ENCODE data around the gene TXNRD1. TPM values are rescaled to one million over a fixed set of nuclear protein-coding genes. Genes with fewer than 3 reads are reported as not detected.
A peak's percentile ranks its signal among the peaks of the same experiment; 100 is the strongest.
"Not testable (repeated sequence)": the region's sequence is repeated elsewhere in the genome, so short reads cannot be mapped to it uniquely, and the experiment has no call there.

The TXNRD1 gene
- total RNA-seq, 4 donors from 2014 or later: 129 to 230 (median 199) TPM

DNA sequence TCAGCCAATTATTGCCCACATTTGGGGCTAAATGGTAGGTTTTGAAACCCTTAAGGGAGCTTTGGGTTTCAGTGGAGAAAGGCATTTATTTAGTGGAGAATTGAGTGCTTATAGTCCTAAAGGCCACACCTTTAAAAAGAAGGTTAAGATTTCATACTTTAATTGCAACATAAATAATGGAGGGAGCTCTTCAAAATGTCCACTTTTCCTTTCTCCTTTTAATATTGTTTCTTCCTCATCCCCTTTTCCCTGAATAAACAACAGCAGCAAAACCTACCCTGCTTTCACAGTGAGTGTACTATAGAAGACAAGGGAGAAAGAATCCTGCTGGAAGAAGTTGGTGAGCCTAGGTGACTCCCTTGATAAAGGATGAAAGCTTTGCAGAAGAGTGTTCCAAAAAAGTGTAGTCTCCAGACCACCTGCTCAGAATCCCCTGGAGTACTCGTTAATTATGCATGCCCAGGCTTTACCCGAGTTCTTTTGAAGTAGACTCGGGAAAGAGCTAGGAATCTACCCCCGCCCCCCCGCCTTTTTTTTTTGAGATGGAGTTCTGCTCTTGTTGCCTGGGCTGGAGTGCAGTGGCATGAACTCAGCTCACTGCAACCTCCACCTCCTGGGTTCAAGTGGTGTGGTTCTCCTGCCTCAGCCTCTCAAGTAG lies 76.4 kb downstream of the TXNRD1 start:
- no peak overlapping the region for H3K27ac ChIP-seq
- H3K27me3 ChIP-seq: no peaks in the 10 kb centered on the region
- DNase-seq: no peak
- no peak overlapping the region for H3K4me3 ChIP-seq (replicated peaks in 1 of 3)
- 76 to 83% methylated on average over 5 of the region's 5 CpGs for WGBS, 2 donors
- TF ChIP-seq CTCF (IDR thresholded peaks at IDR 0.05) (no peak), POLR2A (IDR thresholded peaks at IDR 0.05) (no peak)
- H3K9me3 ChIP-seq: no peaks in the 10 kb centered on the region
- intact Hi-C loops (cut with DNase I): no loop called here
- H3K4me1 ChIP-seq: peaks cover 7 to 11% of the 10 kb centered on the region in 2 donors
- peaks cover 19 to 27% of the 10 kb centered on the region in 2 donors for H3K36me3 ChIP-seq

GRCh38 chr12:104292872-104293794 lies 77.6 kb downstream of the TXNRD1 start:
- DNase-seq: no peak
- H3K27me3 ChIP-seq: no peaks in the 10 kb centered on the region
- 98 to 99% methylated on average over 12 of the region's 12 CpGs for WGBS, 2 donors
- TF ChIP-seq POLR2A (IDR thresholded peaks at IDR 0.05): no peak
- TF ChIP-seq CTCF (IDR thresholded peaks at IDR 0.05): no peak
- H3K9me3 ChIP-seq: no peaks in the 10 kb centered on the region
- H3K4me1 ChIP-seq: peaks cover 11 to 12% of the 10 kb centered on the region in 2 donors
- H3K36me3 ChIP-seq: peaks cover 19 to 27% of the 10 kb centered on the region in 2 donors
- intact Hi-C loops (cut with DNase I): no loop called here
- no peak overlapping the region for H3K4me3 ChIP-seq (replicated peaks in 1 of 3)
- no peak overlapping the region for H3K27ac ChIP-seq

DNA sequence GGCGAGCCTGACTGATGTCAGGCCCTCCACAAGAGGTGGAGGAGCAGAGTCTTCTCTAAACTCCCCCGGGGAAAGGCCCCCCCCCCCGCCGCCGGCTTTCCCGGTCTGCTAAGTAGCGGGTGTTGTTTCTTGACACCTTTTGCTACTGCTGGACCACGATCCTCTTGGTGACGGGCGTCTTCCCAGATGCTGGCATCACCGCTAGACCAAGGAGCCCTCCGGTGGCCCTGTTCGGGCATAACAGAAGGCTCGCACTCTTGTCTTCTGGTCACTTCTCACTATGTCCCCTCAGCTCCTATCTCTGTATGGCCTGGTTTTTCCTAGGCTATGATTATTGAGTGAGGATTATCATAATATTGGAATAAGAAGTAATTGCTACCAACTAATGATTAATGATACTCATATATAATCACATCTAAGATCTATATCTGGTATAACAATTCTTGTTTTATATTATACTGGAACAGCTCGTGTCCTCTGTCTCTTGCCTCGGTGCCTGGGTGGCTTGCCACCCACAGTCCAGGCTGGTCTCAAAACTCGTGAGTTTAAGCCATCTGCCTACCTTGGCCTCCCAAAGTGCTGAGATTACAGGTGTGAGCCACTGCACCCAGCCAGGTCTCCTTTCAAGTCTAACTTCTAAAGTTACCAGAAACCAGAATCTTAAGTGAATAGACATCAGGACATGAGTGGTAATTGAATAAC lies 78.7 kb downstream of the TXNRD1 start:
- intact Hi-C loops (cut with DNase I); H3K27ac ChIP-seq; H3K9me3 ChIP-seq; H3K4me3 ChIP-seq (replicated peaks in 1 of 3); H3K27me3 ChIP-seq: not testable (repeated sequence)
- WGBS, 2 donors: 77 to 82% methylated on average over 16 to 17 of the region's 17 CpGs
- H3K4me1 ChIP-seq: peaks cover 10 to 11% of the 10 kb centered on the region in 2 donors
- TF ChIP-seq CTCF (IDR thresholded peaks at IDR 0.05): peak in 2 of 6 experiments; percentile 8 to 15
- peak; percentile 21 to 25 for DNase-seq
- H3K36me3 ChIP-seq: peaks cover 25 to 27% of the 10 kb centered on the region in 2 donors

DNA sequence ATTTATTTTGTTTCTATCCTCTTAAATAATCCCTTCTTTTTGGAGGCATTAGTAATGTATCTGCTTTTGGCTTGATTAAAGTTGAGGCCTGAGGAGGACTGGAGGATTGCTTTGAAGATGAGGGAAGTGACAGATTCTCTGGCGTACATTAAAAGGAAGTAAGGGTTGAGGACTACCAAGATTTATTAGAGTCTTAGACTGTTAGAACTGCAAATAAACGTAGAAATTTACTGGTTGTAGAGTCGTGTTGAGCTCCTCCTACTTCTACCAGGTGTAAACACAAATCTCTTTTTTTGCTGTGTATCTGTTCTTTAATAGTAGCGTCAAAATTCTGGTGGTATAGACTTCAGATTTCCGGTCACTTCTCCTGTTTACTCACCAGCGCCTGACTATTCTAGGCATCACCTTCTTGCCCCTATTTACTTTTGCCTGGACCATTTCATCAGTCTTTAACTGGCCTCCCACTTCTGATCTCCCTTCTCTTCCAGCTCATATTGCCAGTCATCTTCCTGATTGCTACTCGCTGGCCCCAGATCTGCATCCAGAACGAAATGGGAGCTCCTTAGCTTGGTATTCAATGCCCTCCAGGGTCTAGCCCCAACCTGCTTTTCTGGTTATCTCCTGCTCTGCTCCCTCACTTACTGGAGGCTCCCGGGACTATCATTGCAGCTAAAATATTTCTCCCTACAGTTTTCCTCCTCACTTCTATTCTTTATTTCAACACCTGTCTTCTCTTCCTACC lies 79.5 kb downstream of the TXNRD1 start:
- DNase-seq: no peak
- Histone ChIP-seq H3K9me3 (no peaks in the 10 kb centered on the region), H3K36me3 (peaks cover 27 to 28% of the 10 kb centered on the region in 2 donors), H3K27me3 (no peaks in the 10 kb centered on the region), H3K4me3 (replicated peaks in 1 of 3) (no peak overlapping the region), H3K27ac (no peak overlapping the region), H3K4me1 (peaks cover 3 to 4% of the 10 kb centered on the region in 2 donors)
- 90% methylated on average over 9 of the region's 9 CpGs for whole genome bisulfite sequencing, 2 donors
- TF ChIP-seq CTCF (IDR thresholded peaks at IDR 0.05) (no peak), POLR2A (IDR thresholded peaks at IDR 0.05) (no peak)
- intact Hi-C loops (cut with DNase I): no loop called here

All from thyroid gland (tissue), 4 donors.